ENCODE data around the gene ACAP3. TPM values are rescaled to one million over a fixed set of nuclear protein-coding genes. Genes with fewer than 3 reads are reported as not detected.

ACAP3 gene
- total RNA-seq, 3 donors from 2014 or later, result 19.7 to 33.4 (median 26.9) TPM

GRCh38 chr1:1335283-1335682, 27.6 kb upstream of the ACAP3 start:
- Histone ChIP-seq H3K27ac (no peak overlapping the region), H3K27me3 (no peaks in the 10 kb centered on the region), H3K36me3 (no peaks in the 10 kb centered on the region), H3K4me1 (peaks cover 13 to 19% of the 10 kb centered on the region in 2 donors), H3K9me3 (no peaks in the 10 kb centered on the region), H3K4me3 (no peak overlapping the region)
- intact Hi-C loops (cut with DNase I; ENCODE audit: low total_unique reads), result no loop called here
- DNase-seq (ENCODE audit: low spot score in 2 of 2), result no peak
- no peak for TF ChIP-seq POLR2AphosphoS5 (IDR thresholded peaks at IDR 0.05)
- no peak for TF ChIP-seq CTCF (IDR thresholded peaks at IDR 0.05)
- TF ChIP-seq POLR2A (IDR thresholded peaks at IDR 0.05), result no peak

GRCh38 chr1:1334835-1335234, 27.1 kb upstream of the ACAP3 start:
- Histone ChIP-seq H3K9me3 (no peaks in the 10 kb centered on the region), H3K27me3 (no peaks in the 10 kb centered on the region), H3K4me3 (no peak overlapping the region), H3K4me1 (peaks cover 13 to 19% of the 10 kb centered on the region in 2 donors), H3K27ac (no peak overlapping the region), H3K36me3 (no peaks in the 10 kb centered on the region)
- no peak for TF ChIP-seq POLR2AphosphoS5 (IDR thresholded peaks at IDR 0.05)
- TF ChIP-seq CTCF (IDR thresholded peaks at IDR 0.05), result no peak
- no peak for TF ChIP-seq POLR2A (IDR thresholded peaks at IDR 0.05)
- intact Hi-C loops (cut with DNase I; ENCODE audit: low total_unique reads), result no loop called here
- no peak for DNase-seq (ENCODE audit: low spot score in 2 of 2)

- no peak for DNase-seq (ENCODE audit: low spot score in 2 of 2)
- intact Hi-C loops (cut with DNase I; ENCODE audit: low total_unique reads), result no loop called here
- H3K9me3 ChIP-seq, result no peaks in the 10 kb centered on the region
- no peaks in the 10 kb centered on the region for H3K36me3 ChIP-seq
- peak overlapping the region in 1 of 3 donors; percentile 47 for H3K4me3 ChIP-seq
- H3K4me1 ChIP-seq, result peaks cover 13 to 19% of the 10 kb centered on the region in 2 donors
- no peak overlapping the region for H3K27ac ChIP-seq
- TF ChIP-seq POLR2AphosphoS5 (IDR thresholded peaks at IDR 0.05) (no peak), POLR2A (IDR thresholded peaks at IDR 0.05) (no peak), CTCF (IDR thresholded peaks at IDR 0.05) (no peak)
- H3K27me3 ChIP-seq, result no peaks in the 10 kb centered on the region
Observed at GRCh38 chr1:1333551-1334241, 26.0 kb upstream of the ACAP3 start.

DNA sequence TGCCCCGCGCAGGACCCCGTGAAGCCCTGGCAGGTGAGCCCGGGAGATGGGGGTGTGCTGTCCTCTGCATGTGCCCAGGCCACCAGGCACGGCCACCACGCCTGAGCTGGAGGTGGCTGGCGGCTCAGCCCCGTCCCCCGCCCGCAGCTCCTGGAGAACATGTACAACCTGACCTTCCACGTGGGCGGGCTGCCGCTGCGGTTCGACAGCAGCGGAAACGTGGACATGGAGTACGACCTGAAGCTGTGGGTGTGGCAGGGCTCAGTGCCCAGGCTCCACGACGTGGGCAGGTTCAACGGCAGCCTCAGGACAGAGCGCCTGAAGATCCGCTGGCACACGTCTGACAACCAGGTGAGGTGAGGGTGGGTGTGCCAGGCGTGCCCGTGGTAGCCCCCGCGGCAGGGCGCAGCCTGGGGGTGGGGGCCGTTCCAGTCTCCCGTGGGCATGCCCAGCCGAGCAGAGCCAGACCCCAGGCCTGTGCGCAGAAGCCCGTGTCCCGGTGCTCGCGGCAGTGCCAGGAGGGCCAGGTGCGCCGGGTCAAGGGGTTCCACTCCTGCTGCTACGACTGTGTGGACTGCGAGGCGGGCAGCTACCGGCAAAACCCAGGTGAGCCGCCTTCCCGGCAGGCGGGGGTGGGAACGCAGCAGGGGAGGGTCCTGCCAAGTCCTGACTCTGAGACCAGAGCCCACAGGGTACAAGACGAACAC, 25.2 kb upstream of the ACAP3 start:
- peak overlapping the region in 2 of 3 donors; percentile 15 to 47 for H3K4me3 ChIP-seq
- peaks cover 13 to 19% of the 10 kb centered on the region in 2 donors for H3K4me1 ChIP-seq
- no peaks in the 10 kb centered on the region for H3K27me3 ChIP-seq
- no peak for TF ChIP-seq POLR2AphosphoS5 (IDR thresholded peaks at IDR 0.05)
- TF ChIP-seq CTCF (IDR thresholded peaks at IDR 0.05), result no peak
- TF ChIP-seq POLR2A (IDR thresholded peaks at IDR 0.05), result no peak
- H3K27ac ChIP-seq, result no peak overlapping the region
- H3K9me3 ChIP-seq, result no peaks in the 10 kb centered on the region
- H3K36me3 ChIP-seq, result no peaks in the 10 kb centered on the region
- DNase-seq (ENCODE audit: low spot score in 2 of 2), result peak; percentile 75 to 85
- intact Hi-C loops (cut with DNase I; ENCODE audit: low total_unique reads), result no loop called here

All from breast epithelium (tissue), 4 donors.